Measurements from ENCODE around the gene RASSF3.

Gene RASSF3

GRCh38 chr12:64569923-64570691 is 40.2 kb upstream of the RASSF3 start:
- TF ChIP-seq, protein P1, sequence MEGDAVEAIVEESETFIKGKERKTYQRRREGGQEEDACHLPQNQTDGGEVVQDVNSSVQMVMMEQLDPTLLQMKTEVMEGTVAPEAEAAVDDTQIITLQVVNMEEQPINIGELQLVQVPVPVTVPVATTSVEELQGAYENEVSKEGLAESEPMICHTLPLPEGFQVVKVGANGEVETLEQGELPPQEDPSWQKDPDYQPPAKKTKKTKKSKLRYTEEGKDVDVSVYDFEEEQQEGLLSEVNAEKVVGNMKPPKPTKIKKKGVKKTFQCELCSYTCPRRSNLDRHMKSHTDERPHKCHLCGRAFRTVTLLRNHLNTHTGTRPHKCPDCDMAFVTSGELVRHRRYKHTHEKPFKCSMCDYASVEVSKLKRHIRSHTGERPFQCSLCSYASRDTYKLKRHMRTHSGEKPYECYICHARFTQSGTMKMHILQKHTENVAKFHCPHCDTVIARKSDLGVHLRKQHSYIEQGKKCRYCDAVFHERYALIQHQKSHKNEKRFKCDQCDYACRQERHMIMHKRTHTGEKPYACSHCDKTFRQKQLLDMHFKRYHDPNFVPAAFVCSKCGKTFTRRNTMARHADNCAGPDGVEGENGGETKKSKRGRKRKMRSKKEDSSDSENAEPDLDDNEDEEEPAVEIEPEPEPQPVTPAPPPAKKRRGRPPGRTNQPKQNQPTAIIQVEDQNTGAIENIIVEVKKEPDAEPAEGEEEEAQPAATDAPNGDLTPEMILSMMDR (IDR thresholded peaks at IDR 0.05; ENCODE audit: borderline replicate concordance, insufficient read depth, low read depth, low read length): no peak
- no peak overlapping the region for H3K4me3 ChIP-seq (ENCODE audit: low read depth, low read length)

GRCh38 chr12:64571411-64571810 is 38.9 kb upstream of the RASSF3 start:
- no peak overlapping the region for H3K4me3 ChIP-seq (ENCODE audit: low read depth, low read length)
- TF ChIP-seq, protein P1 (IDR thresholded peaks at IDR 0.05; ENCODE audit: borderline replicate concordance, insufficient read depth, low read depth, low read length): no peak

DNA sequence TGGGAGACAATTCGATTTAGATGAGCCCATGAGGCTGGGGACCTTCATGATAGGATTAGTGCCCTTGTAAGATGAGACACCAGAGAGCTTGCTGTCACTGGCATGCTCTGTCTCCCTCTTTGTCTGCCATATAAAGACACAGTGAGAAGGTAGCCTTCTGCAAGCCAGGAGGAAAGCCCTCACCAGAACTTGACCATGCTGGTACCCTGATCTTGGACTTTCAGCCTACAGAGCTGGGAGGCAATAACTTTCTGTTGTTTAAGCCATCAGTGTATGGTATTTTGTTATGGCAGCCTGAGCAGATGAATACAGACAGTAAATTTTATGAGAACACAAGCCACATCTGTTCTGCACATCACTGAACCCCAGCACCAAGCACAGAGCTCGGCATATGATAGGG is 38.1 kb upstream of the RASSF3 start:
- H3K4me3 ChIP-seq (ENCODE audit: low read depth, low read length): no peak overlapping the region
- TF ChIP-seq, protein P1 (IDR thresholded peaks at IDR 0.05; ENCODE audit: borderline replicate concordance, insufficient read depth, low read depth, low read length): no peak

- TF ChIP-seq, protein P1 (IDR thresholded peaks at IDR 0.05; ENCODE audit: borderline replicate concordance, insufficient read depth, low read depth, low read length): no peak
Observed at GRCh38 chr12:64574837-64575236, 35.5 kb upstream of the RASSF3 start.

GRCh38 chr12:64577046-64577445 is 33.2 kb upstream of the RASSF3 start:
- H3K4me3 ChIP-seq (ENCODE audit: low read depth, low read length): no peak overlapping the region

More at GRCh38 chr12:64574837-64575236, 35.5 kb upstream of the RASSF3 start:
- H3K4me3 ChIP-seq (ENCODE audit: low read depth, low read length): no peak overlapping the region

DNA sequence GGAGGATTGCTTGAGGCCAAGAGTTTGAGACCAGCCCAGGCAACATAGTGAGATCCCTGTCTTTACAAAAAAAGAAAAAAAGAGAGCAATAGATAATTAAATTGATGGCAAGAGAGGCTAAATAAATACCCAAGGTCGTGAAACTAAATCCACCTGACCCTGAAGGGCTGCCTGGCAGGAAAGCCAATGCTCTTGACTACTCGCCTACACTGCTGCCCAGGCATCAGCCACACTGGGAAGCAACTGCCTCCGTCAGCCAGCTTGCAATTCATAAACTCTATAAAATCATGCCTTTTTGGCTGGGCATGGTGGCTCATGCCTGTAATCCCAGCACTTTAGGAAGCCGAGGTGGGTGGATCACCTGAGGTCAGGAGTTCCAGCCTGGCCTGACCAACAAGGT is 31.7 kb upstream of the RASSF3 start:
- no peak overlapping the region for H3K4me3 ChIP-seq (ENCODE audit: low read depth, low read length)
- TF ChIP-seq, protein P1 (IDR thresholded peaks at IDR 0.05; ENCODE audit: borderline replicate concordance, insufficient read depth, low read depth, low read length): no peak

More at GRCh38 chr12:64577046-64577445, 33.2 kb upstream of the RASSF3 start:
- TF ChIP-seq, protein P1 (IDR thresholded peaks at IDR 0.05; ENCODE audit: borderline replicate concordance, insufficient read depth, low read depth, low read length): no peak

DNA sequence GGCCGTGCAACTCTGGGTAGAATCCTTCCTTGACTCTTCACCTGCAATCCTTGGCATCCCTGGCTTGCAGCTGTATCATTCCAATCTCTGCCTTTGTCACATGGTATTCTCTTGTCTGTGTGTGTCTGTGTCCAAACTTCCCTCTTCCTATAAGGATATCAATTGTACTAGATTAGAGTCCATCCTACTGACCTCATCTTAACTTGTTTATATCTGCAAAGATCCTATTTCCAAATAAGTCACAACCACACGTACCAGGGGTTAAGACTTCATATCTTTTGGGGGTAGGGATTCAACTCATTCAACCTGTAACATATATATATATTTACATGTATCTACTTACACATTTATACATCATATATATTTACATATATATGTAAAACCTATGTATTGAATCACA is 29.6 kb upstream of the RASSF3 start:
- TF ChIP-seq, protein P1 (IDR thresholded peaks at IDR 0.05; ENCODE audit: borderline replicate concordance, insufficient read depth, low read depth, low read length): no peak

More for the DNA sequence above, 29.6 kb upstream of the RASSF3 start:
- H3K4me3 ChIP-seq (ENCODE audit: low read depth, low read length): no peak overlapping the region
